IPS DF 19.7 (cell line): ENCODE measurements around the gene GFI1B.

ENCODE experiments used
- DNase-seq: peaks from one replicate; pipeline ENCODE4 v3.0.0-alpha.2; 2013; ENCODE audit warnings: low read depth, low spot score

GFI1B gene

GRCh38 chr9:132978451-132979131, at the start of gene GFI1B:
Gene GFI1B, plus strand, starts transcription at chr9:132978694. Its CDS starts 7,985 bp downstream, at chr9:132986679.
- no peak for DNase-seq

GRCh38 chr9:132931178-132931735, 47.2 kb upstream of the GFI1B start:
- no peak for DNase-seq

- DNase-seq = no peak
Measured at GRCh38 chr9:132935026-132935425, 43.5 kb upstream of the GFI1B start.

GRCh38 chr9:132937463-132937901, 41.0 kb upstream of the GFI1B start:
- DNase-seq = no peak

- DNase-seq = no peak
Measured at GRCh38 chr9:132939169-132939568, 39.3 kb upstream of the GFI1B start.

- DNase-seq = no peak
Measured at GRCh38 chr9:132942541-132943182, 35.8 kb upstream of the GFI1B start.

GRCh38 chr9:132943651-132944293, 34.7 kb upstream of the GFI1B start:
- DNase-seq = no peak

GRCh38 chr9:132944294-132945185, 34.0 kb upstream of the GFI1B start, which contains the start of gene TSC1:
Gene TSC1, minus strand, starts transcription at chr9:132944616. Its CDS starts 15,744 bp downstream, at chr9:132928872.
- DNase-seq = peak; percentile 52

- DNase-seq = no peak
Measured at GRCh38 chr9:132945186-132946130, 33.0 kb upstream of the GFI1B start.

- DNase-seq = no peak
Measured at GRCh38 chr9:132946211-132946610, 32.3 kb upstream of the GFI1B start.

GRCh38 chr9:132946631-132947295, 31.7 kb upstream of the GFI1B start:
- DNase-seq = no peak

- DNase-seq = no peak
Measured at GRCh38 chr9:132947756-132948155, 30.7 kb upstream of the GFI1B start.

GRCh38 chr9:132948482-132949050, 29.9 kb upstream of the GFI1B start:
- DNase-seq = no peak

GRCh38 chr9:132949709-132950108, 28.8 kb upstream of the GFI1B start:
- DNase-seq = no peak

GRCh38 chr9:132955123-132955522, 23.4 kb upstream of the GFI1B start:
- no peak for DNase-seq

- DNase-seq = no peak
Measured at GRCh38 chr9:132955768-132956167, 22.7 kb upstream of the GFI1B start.

- DNase-seq = no peak
Measured at GRCh38 chr9:132957805-132958204, 20.7 kb upstream of the GFI1B start.

- DNase-seq = no peak
Measured at GRCh38 chr9:132961002-132961401, 17.5 kb upstream of the GFI1B start.

- DNase-seq = no peak
Measured at GRCh38 chr9:132965478-132965877, 13.0 kb upstream of the GFI1B start.
